Right lobe of liver (tissue), 6 donors: Measurements from ENCODE around the gene AKR1D1. TPM values are rescaled to one million over a fixed set of nuclear protein-coding genes. Genes with fewer than 3 reads are reported as not detected.
"Not testable (repeated sequence)": the region's sequence is repeated elsewhere in the genome, so short reads cannot be mapped to it uniquely, and the experiment has no call there.

Source experiments
- ATAC-seq, 4 donors: fragments of 200-7000 bp; cut with Tn5 transposase; one replicate each; pipeline ENCODE4 v1.9.1; 2020; ENCODE audit warnings: mild to moderate bottlenecking in 4 of 4, moderate library complexity in 4 of 4
- DNase-seq, 3 donors: peaks; one replicate each; pipeline ENCODE4 v3.0.0-alpha.2; 2020
- H3K27ac ChIP-seq, 3 donors: fragments of 200-600 bp; one replicate each; pipeline ENCODE4 v1.8.0; 2022
- H3K27me3 ChIP-seq, 2 donors: fragments of 200-600 bp; one replicate each; pipeline ENCODE4 v1.8.0; 2022
- H3K36me3 ChIP-seq, 4 donors: fragments of 200-600 bp; sonication (generic) in 1 of 4; one replicate each; pipeline versions ENCODE4 v1.5.1 to v1.8.0; 2017 to 2022; ENCODE audit warnings: control low read depth in 1 of 4
- H3K4me1 ChIP-seq, 4 donors: fragments of 200-600 bp; sonication (generic) in 1 of 4; one replicate each; pipeline versions ENCODE4 v1.5.1 to v1.8.0; 2017 to 2022; ENCODE audit warnings: control low read depth in 1 of 4
- H3K4me3 ChIP-seq, 3 donors: fragments of 200-600 bp; one replicate each; pipeline ENCODE4 v1.8.0; 2022
- H3K9me3 ChIP-seq, 4 donors: fragments of 200-600 bp; sonication (generic) in 1 of 4; one replicate each; pipeline versions ENCODE4 v1.5.1 to v1.8.0; 2017 to 2022; ENCODE audit warnings: control low read depth in 1 of 4
- POLR2A ChIP-seq: fragments of 450-650 bp; IDR thresholded peaks from one replicate; pipeline ENCODE4 v1.6.1; 2017; ENCODE audit warnings: antibody characterized with exemption, mild to moderate bottlenecking
- WGBS: methylation state at CpG from one replicate; pipeline ENCODE4 v1.1.6; 2018; ENCODE audit warnings: low coverage, low lambda C conversion rate; ENCODE audit not compliant: insufficient coverage; ENCODE audit errors: missing lambda C conversion rate; 5-methylcytosine and 5-hydroxymethylcytosine counted together
- intact Hi-C, 2 donors: fragments of 100-400 bp; cut with DNase I; formaldehyde crosslinking; loops; one replicate each; pipeline versions ENCODE4 v1.11.2 to v1.14.1; 2022
- total RNA-seq, 6 experiments: library from RNA; depleted of rRNA in 2 of 6; stranded (reverse); fragments of >200 nt in 2 of 6; fragmentation: NEBNext Ultra II Directional in 3 of 6; extraction: Animal tissue kit (Norgen Biotek cat#: 25700) in 3 of 6; gene quantifications; one replicate each; pipeline versions ENCODE4 v1.1.0 to v1.2.4, GENCODE V29; 2016 to 2023
- TF ChIP-seq, protein P1 (sequence below), 4 donors: fragments of 200-600 bp in 3 of 4; fragments of 450-650 bp in 1 of 4; IDR thresholded peaks; one replicate each; pipeline versions ENCODE4 v1.5.1 to v1.8.0; 2016 to 2022; ENCODE audit warnings: antibody characterized with exemption in 4 of 4, mild to moderate bottlenecking in 2 of 4
- donor health status: DM: no; HTN: yes; CAD: no.
- donor health status: DM: no; HTN: no; CAD: no.
- donor health status: DM: no; HTN: no; CAD: no.
- donor health status: DM: no; HTN: yes; CAD: no.
- donor health status: DM: no; HTN: yes; CAD: no.

The AKR1D1 gene
- total RNA-seq, 6 experiments from 2014 or later = 43.8 to 332 (median 93.6) TPM

DNA sequence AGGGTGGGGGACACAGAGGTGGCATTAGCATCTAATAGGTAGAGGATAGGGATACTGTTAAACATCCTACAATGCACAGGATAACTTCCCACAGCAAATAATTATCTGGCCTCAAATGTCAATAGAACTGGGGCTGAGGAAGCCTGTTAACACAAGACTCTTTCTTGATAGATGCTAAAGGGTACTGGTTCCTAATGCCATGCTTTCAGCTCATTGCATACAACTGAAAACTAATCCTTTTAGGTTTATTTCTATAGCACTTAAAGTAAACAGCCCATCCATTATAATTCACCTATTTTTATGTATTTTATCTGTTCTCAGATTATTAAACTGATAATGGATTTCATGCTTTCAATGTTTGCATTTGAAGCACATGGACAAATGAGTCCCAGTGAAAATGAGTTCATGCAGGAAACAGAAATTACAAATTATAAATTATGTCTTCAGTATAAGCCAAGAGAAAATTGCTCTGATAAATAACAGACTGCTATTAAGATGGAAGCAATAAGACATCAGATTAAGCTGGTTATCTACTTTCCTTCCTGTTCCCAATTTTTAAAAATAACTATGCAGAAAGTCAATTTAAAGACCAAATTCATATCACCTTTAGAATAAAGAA lies 66.4 kb downstream of the AKR1D1 start:
- DNase-seq = no peak
- no peaks in the 10 kb centered on the region for H3K36me3 ChIP-seq
- ATAC-seq = no peak
- H3K27me3 ChIP-seq = no peaks in the 10 kb centered on the region
- H3K27ac ChIP-seq = no peak overlapping the region
- TF ChIP-seq, protein P1, sequence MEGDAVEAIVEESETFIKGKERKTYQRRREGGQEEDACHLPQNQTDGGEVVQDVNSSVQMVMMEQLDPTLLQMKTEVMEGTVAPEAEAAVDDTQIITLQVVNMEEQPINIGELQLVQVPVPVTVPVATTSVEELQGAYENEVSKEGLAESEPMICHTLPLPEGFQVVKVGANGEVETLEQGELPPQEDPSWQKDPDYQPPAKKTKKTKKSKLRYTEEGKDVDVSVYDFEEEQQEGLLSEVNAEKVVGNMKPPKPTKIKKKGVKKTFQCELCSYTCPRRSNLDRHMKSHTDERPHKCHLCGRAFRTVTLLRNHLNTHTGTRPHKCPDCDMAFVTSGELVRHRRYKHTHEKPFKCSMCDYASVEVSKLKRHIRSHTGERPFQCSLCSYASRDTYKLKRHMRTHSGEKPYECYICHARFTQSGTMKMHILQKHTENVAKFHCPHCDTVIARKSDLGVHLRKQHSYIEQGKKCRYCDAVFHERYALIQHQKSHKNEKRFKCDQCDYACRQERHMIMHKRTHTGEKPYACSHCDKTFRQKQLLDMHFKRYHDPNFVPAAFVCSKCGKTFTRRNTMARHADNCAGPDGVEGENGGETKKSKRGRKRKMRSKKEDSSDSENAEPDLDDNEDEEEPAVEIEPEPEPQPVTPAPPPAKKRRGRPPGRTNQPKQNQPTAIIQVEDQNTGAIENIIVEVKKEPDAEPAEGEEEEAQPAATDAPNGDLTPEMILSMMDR (IDR thresholded peaks at IDR 0.05) = no peak
- TF ChIP-seq POLR2A = no peak
- H3K4me3 ChIP-seq = no peak overlapping the region
- no peaks in the 10 kb centered on the region for H3K4me1 ChIP-seq
- no peaks in the 10 kb centered on the region for H3K9me3 ChIP-seq
- intact Hi-C loops = no loop called here

- no peak for DNase-seq
- no peak for TF ChIP-seq POLR2A
- TF ChIP-seq, protein P1 (IDR thresholded peaks at IDR 0.05) = no peak
- no peak for ATAC-seq
- no peak overlapping the region for H3K27ac ChIP-seq
- H3K9me3 ChIP-seq = no peaks in the 10 kb centered on the region
- WGBS = 85% methylated on average over 2 of the region's 2 CpGs
- intact Hi-C loops = no loop called here
- no peaks in the 10 kb centered on the region for H3K4me1 ChIP-seq
- no peak overlapping the region for H3K4me3 ChIP-seq
- H3K27me3 ChIP-seq = no peaks in the 10 kb centered on the region
- H3K36me3 ChIP-seq = no peaks in the 10 kb centered on the region
Observed at GRCh38 chr7:138144958-138145357, 68.7 kb downstream of the AKR1D1 start.

GRCh38 chr7:138146221-138146620 lies 70.0 kb downstream of the AKR1D1 start:
- H3K27ac ChIP-seq, ATAC-seq, H3K9me3 ChIP-seq, intact Hi-C loops, H3K4me1 ChIP-seq, H3K36me3 ChIP-seq, H3K4me3 ChIP-seq, H3K27me3 ChIP-seq, DNase-seq: not testable (repeated sequence)
- WGBS = 50% methylated on average over 2 of the region's 19 CpGs

- H3K4me3 ChIP-seq, H3K9me3 ChIP-seq, H3K27me3 ChIP-seq, H3K36me3 ChIP-seq, DNase-seq, H3K27ac ChIP-seq, intact Hi-C loops, ATAC-seq, H3K4me1 ChIP-seq: not testable (repeated sequence)
- WGBS = 85% methylated on average over 22 of the region's 32 CpGs
Observed at GRCh38 chr7:138146757-138147734, 70.8 kb downstream of the AKR1D1 start.

DNA sequence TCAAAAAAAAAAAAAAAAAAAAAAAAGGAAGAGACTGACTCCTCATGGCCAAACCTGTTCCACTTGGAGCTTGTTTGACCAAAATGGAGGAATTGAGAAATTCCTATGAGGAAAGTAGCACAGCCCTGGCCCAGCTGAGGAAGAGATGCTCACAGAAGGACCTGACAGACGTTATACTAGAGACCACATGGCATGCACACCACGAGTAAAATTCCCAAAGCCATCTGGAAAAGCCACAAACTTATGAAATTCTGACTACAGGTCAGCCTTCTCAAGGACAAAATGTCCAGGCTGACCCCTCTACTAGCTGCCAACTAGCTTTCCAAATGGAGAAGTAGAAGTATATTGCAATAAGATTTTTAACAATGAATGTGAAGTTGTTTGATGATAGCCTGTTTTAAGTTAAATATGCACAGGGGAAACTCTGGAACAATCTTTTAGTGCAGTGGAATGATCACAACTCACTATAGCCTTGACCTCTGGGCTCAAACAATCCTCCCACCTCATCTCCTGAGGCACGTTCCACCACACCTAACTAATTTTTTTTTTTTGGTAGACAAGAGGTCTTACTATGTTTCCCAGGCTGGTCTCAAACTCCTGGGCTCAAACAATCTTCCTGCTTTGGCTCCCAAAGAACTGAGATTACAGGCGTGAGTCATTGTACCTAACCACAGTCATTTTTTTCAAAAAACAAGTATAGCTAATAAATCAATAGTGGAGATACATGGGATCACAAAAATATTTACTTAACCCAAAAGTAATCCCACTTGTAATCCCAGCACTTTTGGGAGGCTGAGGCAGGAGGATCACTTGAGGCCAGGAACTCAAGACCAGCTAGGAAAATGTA lies 75.7 kb downstream of the AKR1D1 start:
- intact Hi-C loops = no loop called here
- H3K4me3 ChIP-seq = no peak overlapping the region
- WGBS = 30% methylated on average over 4 of the region's 4 CpGs
- peaks cover 0 to 7% (median 0%) of the 10 kb centered on the region in 4 donors for H3K4me1 ChIP-seq
- no peak for DNase-seq
- H3K27ac ChIP-seq = no peak overlapping the region
- peak in 3 of 4 donors; percentile 36 to 54 (median 50) for ATAC-seq
- no peaks in the 10 kb centered on the region for H3K27me3 ChIP-seq
- H3K9me3 ChIP-seq = no peaks in the 10 kb centered on the region
- H3K36me3 ChIP-seq = no peaks in the 10 kb centered on the region
- TF ChIP-seq, protein P1 (IDR thresholded peaks at IDR 0.05) = no peak
- TF ChIP-seq POLR2A = no peak
